ENCODE measurements around the gene C9orf153. TPM values are rescaled to one million over a fixed set of nuclear protein-coding genes. Genes with fewer than 3 reads are reported as not detected.

The C9orf153 gene
- total and polyA plus RNA-seq, 7 donors: 0.04 to 0.51 (median 0.17) TPM; not detected in 1

DNA sequence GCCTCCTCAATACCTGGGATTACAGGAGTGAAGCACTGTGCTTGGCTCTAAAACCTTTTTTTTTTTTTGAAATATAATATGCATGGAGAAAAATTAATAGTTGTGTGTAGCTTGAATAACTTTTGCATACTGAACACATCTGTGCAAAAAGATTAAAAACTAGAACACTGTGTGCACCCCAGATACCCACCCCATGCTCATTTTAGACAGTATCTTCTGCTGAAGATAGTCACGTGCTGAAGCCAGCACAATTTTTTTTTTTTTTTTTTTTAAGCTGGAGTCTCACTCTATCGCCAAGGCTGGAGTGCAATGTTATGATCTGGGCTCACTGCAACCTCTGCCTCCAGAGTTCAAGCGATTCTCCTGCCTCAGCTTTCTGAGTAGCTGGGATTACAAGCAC is 39.9 kb downstream of the C9orf153 start:
- Histone ChIP-seq H3K36me3 (ENCODE audit: insufficient read depth in 1 of 2, low read depth in 1 of 2) (no peaks in the 10 kb centered on the region), H3K4me3 (no peak overlapping the region), H3K9me3 (no peaks in the 10 kb centered on the region), H3K4me1 (no peaks in the 10 kb centered on the region), H3K27me3 (ENCODE audit: insufficient read depth in 3 of 3, low read length in 2 of 3) (no peaks in the 10 kb centered on the region), H3K27ac (no peak overlapping the region)
- DNase-seq (no peak), ATAC-seq (no peak)
- TF ChIP-seq, protein P1, sequence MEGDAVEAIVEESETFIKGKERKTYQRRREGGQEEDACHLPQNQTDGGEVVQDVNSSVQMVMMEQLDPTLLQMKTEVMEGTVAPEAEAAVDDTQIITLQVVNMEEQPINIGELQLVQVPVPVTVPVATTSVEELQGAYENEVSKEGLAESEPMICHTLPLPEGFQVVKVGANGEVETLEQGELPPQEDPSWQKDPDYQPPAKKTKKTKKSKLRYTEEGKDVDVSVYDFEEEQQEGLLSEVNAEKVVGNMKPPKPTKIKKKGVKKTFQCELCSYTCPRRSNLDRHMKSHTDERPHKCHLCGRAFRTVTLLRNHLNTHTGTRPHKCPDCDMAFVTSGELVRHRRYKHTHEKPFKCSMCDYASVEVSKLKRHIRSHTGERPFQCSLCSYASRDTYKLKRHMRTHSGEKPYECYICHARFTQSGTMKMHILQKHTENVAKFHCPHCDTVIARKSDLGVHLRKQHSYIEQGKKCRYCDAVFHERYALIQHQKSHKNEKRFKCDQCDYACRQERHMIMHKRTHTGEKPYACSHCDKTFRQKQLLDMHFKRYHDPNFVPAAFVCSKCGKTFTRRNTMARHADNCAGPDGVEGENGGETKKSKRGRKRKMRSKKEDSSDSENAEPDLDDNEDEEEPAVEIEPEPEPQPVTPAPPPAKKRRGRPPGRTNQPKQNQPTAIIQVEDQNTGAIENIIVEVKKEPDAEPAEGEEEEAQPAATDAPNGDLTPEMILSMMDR (IDR thresholded peaks at IDR 0.05): no peak
- WGBS, 3 donors: 71 to 76% (median 75%) methylated on average over 3 of the region's 3 CpGs
- intact Hi-C loops (cut with DNase I): no loop called here

DNA sequence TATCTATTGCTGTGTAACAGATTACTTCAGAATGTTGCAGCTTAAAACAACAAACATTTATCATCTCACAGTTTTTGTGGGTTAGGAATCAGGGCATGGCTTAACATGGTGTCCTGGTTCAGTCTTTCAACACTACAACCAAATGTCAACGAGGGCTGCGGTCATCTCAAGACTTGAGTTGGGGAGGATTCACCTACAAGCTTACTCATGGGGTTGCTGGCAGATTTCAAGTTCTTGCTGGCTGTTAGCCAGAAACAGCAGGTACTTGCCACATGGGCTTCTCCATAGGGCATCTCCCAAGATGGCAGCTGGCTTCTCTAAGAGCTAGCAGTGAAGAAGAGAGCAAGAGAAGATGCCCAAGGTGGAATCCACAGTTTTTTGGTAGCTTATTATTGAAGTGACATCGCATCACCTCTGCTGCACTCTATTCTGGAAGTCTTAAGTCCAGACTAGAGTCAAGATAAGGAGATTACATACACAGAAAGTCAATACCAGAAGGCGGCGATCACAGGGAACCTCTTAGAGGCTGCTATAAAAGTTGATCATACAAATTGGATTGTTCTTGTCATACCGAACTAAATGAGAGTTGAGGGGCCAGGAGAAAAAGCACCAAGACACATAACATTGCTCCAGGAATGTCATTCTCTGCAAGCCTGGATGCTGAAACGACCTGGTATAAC is 42.2 kb downstream of the C9orf153 start:
- TF ChIP-seq, protein P1 (IDR thresholded peaks at IDR 0.05): no peak
- WGBS, 3 donors: 87 to 91% (median 90%) methylated on average over 7 of the region's 7 CpGs
- no peak overlapping the region for H3K27ac ChIP-seq
- no peak for ATAC-seq
- no peaks in the 10 kb centered on the region for H3K36me3 ChIP-seq (ENCODE audit: insufficient read depth in 1 of 2, low read depth in 1 of 2)
- no peak overlapping the region for H3K4me3 ChIP-seq
- intact Hi-C loops (cut with DNase I): no loop called here
- DNase-seq: no peak
- no peaks in the 10 kb centered on the region for H3K9me3 ChIP-seq
- H3K27me3 ChIP-seq (ENCODE audit: insufficient read depth in 3 of 3, low read length in 2 of 3): no peaks in the 10 kb centered on the region
- no peaks in the 10 kb centered on the region for H3K4me1 ChIP-seq

DNA sequence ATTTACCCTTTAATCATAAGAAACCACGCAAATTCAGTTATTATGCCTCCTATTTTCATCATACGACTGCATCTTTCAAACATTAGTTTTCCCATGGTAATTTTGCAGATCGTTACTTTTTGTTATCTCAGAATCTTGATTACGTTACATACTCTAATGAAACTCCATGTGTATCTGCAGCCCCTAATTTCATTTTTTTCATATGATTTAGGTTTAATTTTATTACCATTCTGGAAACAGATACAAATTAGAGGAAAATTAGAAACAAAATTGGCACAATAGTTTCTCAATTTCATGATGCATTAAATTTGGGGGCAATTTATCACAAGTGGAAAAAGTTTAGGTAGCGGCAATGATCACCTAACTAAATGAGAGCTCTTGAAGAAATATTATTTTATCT is 52.3 kb downstream of the C9orf153 start:
- H3K36me3 ChIP-seq (ENCODE audit: insufficient read depth in 1 of 2, low read depth in 1 of 2): no peaks in the 10 kb centered on the region
- 69 to 89% (median 79%) methylated on average over 5 of the region's 5 CpGs for WGBS, 3 donors
- DNase-seq (no peak), ATAC-seq (no peak)
- no peaks in the 10 kb centered on the region for H3K27me3 ChIP-seq (ENCODE audit: insufficient read depth in 3 of 3, low read length in 2 of 3)
- H3K9me3 ChIP-seq: no peaks in the 10 kb centered on the region
- no peak overlapping the region for H3K27ac ChIP-seq
- H3K4me1 ChIP-seq: no peaks in the 10 kb centered on the region
- H3K4me3 ChIP-seq: no peak overlapping the region
- TF ChIP-seq, protein P1 (IDR thresholded peaks at IDR 0.05): no peak
- intact Hi-C loops (cut with DNase I): no loop called here

DNA sequence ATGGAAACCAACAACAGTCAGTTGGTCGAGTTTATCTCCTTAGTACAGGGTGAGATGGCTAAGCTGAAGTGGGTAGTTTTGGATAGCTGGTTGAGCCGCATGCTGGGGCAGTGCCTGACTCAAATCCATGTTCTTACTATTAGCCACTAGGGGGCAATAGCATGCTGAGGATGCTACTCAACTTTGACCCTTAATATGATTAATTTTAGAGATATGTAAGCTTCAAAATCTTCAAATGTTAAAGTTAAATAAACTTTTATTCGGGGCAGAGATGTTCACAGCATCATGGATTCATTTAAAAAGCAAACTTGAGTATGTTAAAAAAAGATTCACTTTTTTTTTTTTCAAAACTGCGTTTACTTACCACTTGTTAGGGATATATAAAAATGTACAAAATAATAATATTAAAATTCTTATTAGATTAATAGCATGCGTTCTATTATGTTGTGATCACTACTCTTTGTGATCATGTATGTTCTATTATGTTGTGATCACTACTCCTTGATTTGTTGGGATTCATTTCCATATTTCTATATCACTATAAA is 57.0 kb downstream of the C9orf153 start:
- Histone ChIP-seq H3K4me3 (no peak overlapping the region), H3K4me1 (peaks cover 6% of the 10 kb centered on the region), H3K9me3 (no peaks in the 10 kb centered on the region), H3K27me3 (ENCODE audit: insufficient read depth in 3 of 3, low read length in 2 of 3) (no peaks in the 10 kb centered on the region), H3K36me3 (ENCODE audit: insufficient read depth in 1 of 2, low read depth in 1 of 2) (no peaks in the 10 kb centered on the region), H3K27ac (no peak overlapping the region)
- intact Hi-C loops (cut with DNase I): no loop called here
- 24 to 27% (median 26%) methylated on average over 5 of the region's 5 CpGs for WGBS, 3 donors
- DNase-seq (no peak), ATAC-seq (peak; percentile 65 to 81 (median 76))
- TF ChIP-seq, protein P1 (IDR thresholded peaks at IDR 0.05): peak; percentile 78
